OCI-M2 (cell line): ENCODE results near the gene LGR4.

Experiments
- DNase-seq: peaks from one replicate; lab custom pipeline; 2025; ENCODE audit not compliant: unreplicated experiment; lab: John Stamatoyannopoulos, UW

The LGR4 gene

DNA sequence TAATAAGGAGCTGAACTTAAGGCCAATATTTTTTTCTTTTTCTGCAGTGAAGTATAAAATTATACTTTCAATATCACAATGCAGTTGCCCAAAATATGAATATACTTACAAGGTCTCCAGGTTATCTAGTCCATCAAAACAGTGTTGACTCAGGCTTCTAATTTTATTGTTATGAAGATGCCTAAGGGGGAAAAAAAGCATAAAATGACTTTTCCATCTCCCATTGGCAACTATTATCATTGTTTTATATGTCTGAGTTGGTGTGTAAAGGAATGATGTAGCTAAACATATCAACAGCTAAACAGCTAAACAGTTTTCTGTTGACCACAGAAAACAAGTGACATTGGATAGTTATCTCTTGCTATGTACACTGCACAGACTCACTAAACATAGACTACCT lies 88.4 kb downstream of the LGR4 start:
- no peak for DNase-seq

GRCh38 chr11:27383645-27384044 lies 88.9 kb downstream of the LGR4 start:
- no peak for DNase-seq

DNA sequence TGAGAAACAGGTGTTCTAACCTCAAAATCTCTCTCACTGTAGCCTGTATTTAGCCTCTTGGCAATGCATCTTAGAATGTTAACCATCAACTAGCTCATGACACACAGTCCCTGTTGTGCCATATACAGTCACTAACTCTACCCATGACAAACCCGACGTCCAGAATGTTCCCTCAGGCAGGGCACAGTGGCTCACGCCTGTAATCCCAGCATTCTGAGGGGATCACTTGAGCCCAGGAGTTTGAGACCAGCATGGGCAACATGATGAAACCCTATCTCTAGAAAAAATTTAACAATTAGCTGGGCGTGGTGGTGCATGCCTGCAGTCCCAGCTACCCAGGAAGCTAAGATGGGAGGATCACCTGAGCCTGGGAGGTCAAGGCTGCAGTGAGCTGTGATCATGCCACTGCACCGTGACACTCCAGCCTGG lies 91.3 kb downstream of the LGR4 start:
- no peak for DNase-seq

DNA sequence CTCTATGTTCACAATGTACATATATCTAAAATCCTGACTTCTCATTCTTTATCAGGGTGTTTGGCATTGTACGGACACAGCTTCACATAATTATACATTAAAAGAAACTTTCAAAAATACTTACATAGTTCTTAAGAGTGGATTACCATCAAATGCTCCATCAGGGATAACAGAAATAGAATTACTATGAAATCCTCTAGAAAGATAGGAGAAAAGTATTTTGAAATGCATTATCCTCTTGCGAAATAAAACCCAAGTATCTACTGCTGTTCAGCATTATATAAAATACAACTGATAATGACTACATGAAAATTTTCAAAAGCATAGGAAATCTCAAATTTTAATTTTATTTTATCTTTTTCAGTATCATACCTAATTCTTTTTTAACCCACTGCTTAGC lies 91.8 kb downstream of the LGR4 start:
- DNase-seq = no peak

DNA sequence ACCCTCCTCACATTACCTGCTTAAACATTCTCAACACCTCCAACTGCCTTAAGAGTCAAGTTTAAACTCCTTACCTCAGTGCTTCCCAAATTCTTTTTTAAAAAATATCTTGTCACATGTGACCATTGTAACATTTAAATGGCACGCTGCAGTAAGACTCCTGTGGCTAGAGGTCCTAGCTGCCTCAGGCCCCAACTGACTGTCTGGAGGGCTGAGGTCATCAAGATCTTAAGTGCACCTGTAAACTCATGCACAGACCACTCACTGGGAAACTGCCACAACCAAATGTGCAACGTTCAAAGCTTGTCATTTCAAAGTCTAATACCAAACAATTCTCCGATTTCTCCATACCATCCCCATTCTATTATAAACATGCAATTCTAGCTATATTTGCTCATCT lies 93.1 kb downstream of the LGR4 start:
- no peak for DNase-seq

- DNase-seq = no peak
Observed at GRCh38 chr11:27375370-27375769, 97.2 kb downstream of the LGR4 start.

DNA sequence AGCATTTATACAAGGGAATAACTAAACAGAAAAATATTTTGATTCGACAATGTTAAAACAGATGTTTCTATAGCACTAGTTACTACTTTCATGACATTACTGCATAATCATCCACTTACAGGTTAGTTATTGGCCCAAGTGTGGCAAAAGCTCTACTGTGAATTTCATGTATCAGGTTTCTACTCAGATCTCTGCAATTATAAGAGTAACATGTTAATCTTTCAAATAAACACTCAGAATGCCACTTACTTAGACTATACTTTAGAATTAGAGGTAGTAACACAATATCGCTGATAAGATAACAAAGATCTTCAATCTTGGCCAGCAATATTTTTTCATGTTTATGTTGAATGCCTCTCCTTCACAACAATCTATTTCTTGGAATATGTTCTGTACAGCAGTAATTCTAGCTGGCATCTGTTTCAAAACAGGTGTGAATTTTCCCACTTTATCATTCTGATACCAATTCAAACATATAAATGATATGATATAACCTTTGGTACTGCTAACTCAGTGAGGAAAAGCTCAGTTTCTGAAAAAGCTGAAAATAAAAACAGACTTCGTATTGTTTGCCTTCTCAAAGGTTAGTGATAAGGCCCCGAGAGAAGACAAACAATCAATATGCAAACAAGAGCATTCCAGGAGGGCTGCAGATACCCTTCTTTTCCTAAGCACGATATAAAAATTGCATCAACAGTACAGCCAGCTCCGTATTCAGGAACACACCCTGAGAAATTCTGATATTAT lies 98.6 kb downstream of the LGR4 start:
- no peak for DNase-seq

- no peak for DNase-seq
Observed at GRCh38 chr11:27373392-27373791, 99.2 kb downstream of the LGR4 start.

DNA sequence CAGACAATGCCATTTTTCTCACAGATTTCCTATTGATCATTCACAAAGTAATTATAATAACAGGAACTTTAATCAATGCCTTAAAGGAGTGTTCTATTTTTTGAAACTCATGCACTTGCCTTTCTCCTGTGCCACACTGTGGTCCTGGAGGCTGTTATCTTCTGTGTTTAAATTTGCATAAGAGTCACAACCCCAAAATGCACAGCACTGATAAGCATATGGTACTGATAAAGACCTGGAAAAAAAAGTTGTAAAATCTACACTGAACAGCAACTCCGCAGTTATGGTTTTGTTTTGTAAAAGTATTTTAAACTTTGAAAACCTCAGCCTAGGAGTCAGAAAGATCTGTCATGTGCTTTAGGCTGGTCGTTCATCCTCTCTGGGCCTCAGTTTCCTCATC lies 100.4 kb downstream of the LGR4 start:
- no peak for DNase-seq

- DNase-seq = no peak
Observed at GRCh38 chr11:27371489-27371888, 101.1 kb downstream of the LGR4 start.

DNA sequence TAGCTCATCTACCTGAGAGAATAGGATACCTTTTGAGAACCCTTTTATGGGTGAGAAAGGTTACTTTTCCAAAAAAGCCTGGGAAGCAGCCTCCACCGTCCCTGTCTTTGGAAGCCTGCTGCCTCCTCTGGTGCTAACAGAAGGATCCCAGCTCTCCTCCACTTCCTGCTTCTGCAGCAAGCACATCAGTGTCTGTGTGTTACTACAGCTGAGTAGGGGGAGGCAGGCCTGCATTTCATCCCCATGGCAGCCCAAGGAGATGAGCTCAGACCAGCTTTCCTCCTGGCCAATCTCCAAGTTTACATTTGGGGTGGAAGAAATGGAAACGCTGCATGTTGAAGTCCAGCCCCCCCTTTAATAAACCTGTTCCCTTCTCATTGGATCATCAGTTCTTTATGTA lies 102.2 kb downstream of the LGR4 start:
- DNase-seq = no peak

- DNase-seq = no peak
Observed at GRCh38 chr11:27367881-27368280, 104.7 kb downstream of the LGR4 start.

DNA sequence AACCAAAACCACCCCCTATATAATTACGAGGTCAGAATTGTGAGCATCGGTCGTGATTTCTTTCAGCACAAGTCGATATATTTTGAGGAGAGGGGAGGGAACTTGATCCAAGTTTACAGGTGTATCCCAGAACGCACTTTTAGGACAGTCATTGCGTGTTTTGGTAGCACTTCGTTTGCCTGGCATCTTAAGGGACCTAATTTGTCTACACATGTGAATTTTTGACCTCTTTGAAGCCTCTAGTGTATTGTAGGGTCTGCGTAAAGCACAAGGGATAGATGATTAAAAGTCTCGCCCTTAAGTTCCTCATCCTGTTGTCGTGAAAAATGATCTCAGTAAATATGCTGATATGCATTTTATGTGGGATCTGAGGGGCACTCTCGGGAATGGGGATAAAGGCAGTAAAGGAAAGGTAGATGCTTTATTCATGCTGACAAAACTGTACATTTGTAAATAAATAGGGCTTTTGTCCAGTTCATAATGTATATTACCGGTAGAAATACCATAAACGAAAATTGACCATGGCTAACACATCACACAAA lies 108.9 kb downstream of the LGR4 start:
- DNase-seq = no peak

DNA sequence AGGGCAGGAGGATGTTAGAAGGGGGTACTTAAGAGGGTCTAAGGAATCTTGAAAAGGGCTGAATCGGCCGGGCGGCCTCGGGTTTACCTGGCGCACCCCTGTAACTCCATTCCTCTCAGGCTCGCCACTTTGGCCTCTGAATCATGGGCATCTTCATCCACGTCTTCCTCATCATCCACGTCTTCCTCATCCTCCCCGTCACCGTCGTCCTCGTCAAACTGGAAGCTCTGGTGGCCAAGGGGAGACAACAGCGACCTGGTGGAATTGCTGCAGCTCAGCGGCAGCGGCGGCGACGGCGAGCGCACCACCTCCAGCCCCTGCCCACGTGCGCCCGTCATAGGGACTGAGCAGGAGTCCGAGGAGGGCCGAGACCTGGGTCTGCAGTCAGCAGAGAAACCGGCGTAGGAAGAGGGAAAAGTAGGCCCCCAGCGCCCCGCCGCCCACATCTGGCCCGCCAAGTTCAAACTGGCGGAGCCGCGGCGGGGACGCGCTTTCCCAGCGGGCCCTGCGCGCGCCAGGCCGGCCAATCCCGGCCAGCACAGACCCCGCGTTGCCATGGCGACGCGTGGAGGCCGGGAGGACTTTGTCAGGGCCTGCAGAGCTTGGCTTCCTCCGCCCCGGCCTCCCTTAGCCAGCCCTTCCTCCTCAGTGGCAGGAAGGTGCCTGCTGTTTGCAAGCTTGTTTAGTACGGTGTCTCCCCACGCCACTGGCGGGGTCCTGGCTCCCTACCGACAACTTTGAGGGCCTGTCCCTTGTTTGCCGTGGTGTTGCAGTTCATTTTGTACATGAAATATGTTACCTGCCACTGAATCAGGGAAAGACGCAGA lies 109.6 kb downstream of the LGR4 start, which contains the start of gene CCDC34:
Gene CCDC34 (minus strand): TSS at position 467 of the 827 bp plus-strand sequence. CDS start 21 bp downstream, at position 446.
- DNase-seq = peak; percentile 39

DNA sequence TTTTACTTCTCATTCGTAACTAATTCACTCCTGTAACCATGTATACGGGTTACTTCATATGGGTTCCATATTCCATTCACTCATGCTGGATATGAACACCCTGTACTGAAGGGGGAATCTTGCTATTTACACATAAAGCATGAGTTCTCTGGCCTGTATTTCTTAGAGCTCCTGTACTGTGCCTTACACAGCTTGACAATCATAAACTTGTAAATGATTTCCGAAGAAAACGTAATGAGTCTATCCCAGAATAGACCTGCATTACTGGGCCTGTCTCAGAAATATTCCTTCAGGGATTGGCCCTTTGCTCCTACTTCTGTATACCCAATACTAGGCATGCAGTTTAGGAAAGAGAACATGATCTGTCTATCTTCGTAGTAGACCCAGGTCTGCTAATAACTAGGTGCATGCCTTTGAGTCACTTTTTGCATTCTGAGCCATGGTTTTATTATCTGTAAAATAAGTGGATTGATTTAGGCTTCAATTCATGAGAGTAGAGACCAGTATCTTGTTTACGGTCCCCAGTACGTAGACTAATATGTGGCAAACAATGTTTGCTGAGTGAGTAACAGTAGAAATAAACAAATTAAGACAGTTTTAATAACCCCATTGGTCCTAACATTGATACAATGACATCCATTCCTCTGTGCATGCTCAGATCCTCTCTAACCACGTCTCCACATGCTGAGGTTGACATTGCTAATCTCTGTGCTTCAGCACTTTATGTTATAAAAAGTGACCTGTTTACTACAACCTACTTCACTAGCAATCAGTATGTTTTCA lies 110.8 kb downstream of the LGR4 start:
- no peak for DNase-seq

DNA sequence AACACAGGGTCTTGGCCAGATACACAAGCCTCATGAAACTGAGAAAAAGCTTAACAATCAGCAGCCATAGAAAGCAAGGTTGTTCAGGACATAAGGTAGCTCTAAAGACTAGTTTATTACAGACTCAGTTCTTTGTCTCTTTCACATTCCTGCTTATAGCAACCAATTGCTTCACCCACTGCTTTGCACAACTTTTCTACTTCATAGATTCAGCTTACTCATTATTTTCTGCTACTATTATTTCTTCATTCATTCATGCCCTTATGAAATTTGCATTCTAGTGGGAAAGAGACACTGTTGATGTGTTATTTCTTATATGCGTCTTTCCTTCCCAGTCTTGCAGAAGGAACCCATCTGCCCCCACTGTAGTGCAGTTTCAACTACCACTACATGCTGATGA lies 114.3 kb downstream of the LGR4 start:
- no peak for DNase-seq

- DNase-seq = no peak
Observed at GRCh38 chr11:27357250-27357649, 115.3 kb downstream of the LGR4 start.

- no peak for DNase-seq
Observed at GRCh38 chr11:27356624-27357222, 115.9 kb downstream of the LGR4 start.

DNA sequence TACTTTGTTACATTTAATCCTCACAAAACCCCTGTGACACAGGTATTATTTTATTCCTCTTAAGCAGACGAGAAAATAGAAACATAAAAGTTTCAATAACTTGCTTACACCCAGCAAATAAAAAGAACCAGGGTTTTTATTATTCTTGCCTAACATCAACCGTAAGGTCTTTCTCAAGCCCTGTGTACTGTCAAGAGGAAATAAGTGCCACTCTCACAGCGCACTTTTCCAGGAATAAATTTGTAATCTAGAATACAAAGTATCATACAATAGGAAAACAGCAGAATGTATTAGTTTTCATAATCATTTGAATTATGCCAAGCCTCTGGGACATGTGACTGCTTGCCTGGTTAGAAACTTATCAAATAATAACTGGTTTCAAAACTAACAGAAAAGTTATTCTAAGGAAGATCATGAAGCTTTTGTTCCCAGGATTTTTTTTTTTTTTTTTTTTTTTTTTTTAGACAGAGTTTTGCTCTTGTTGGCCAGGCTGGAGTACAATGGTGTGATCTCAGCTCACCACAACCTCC lies 117.0 kb downstream of the LGR4 start:
- no peak for DNase-seq

DNA sequence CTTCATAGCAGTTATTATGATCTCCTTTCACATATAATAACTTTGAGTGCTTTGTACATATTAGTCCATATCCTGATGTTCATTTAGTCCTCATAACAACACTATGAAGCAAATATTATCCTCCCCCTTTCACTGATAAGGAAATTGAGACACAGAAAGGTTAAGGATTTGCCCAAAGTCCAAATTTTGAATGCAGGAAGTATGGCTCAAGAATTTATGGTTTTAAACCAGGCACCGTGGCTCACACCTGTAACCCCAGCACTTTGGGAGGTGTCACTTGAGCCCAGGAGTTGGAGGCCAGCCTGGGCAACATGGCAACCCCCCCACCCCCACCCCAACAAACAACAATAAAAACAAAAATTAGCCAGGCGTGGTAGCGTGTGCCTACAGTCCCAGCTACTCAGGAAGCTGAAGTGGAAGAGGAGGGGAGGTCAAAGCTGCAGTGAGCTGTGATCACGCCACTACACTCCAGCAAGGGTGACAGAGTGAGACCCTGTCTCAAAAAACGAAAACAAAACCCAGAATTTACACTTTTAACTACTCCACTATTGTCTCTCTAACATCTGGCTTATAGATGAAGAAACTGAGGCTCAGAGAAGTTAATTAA lies 118.1 kb downstream of the LGR4 start:
- no peak for DNase-seq
